HG03280 (cell line): ENCODE data around the gene PPIL4.

ENCODE experiments used
- ATAC-seq: cut with Tn5 transposase; IDR thresholded peaks from one replicate; pipeline ENCODE4 v1.9.1; 2021; ENCODE audit warnings: mild to moderate bottlenecking, moderate library complexity; ENCODE audit not compliant: unreplicated experiment

The PPIL4 gene

DNA sequence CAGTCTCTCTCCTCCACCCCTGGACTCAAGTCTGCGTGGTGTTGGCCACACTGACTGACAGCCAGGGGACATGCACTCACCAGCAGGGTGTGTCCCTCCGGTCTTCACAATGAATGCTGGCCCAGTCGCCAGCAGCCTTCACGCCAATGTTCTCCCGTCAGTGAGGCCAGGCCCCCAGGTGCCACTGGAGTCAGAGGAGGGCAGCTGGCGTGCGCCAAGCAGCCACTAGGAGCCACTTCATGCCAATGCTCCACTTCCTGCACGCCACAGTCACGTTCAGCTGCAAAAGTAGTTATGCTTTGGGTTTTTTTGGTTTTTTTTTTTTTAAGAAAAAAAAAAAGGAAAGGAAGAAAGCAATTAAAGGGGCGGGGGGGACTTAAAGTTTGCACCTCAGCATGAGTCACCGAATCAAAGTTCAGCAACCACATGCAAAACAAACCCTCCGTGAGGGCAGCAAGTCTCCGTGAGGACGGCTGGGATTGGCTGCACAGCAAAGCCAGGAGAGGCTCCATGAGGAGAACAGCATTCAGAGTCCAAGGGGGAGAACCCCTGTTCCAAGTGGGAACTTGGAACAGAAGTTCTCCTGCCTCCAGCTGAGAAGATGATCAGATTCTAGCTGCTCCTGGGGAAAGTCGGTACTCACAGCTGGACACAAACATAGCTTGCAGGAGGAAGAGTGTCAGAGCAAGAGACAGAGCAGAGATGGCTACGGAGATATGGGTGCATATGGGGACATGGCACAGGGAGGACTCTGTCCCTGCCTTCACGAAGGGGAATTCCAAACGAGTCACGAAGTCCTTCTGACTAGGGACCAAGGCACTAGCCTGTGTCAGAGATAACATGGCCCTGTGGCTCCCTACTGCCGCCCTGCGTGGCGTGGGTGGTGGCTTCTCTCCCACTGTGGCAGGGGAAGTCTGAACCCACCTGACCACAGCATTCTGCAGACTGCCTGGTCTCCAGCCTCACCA lies 60.8 kb downstream of the PPIL4 start, which contains the start of gene ZC3H12D:
ZC3H12D (minus strand) TSS at position 282 of the 968 bp plus-strand sequence. CDS start 10,471 bp downstream, outside the sequence.
- peak; percentile 43 for ATAC-seq

DNA sequence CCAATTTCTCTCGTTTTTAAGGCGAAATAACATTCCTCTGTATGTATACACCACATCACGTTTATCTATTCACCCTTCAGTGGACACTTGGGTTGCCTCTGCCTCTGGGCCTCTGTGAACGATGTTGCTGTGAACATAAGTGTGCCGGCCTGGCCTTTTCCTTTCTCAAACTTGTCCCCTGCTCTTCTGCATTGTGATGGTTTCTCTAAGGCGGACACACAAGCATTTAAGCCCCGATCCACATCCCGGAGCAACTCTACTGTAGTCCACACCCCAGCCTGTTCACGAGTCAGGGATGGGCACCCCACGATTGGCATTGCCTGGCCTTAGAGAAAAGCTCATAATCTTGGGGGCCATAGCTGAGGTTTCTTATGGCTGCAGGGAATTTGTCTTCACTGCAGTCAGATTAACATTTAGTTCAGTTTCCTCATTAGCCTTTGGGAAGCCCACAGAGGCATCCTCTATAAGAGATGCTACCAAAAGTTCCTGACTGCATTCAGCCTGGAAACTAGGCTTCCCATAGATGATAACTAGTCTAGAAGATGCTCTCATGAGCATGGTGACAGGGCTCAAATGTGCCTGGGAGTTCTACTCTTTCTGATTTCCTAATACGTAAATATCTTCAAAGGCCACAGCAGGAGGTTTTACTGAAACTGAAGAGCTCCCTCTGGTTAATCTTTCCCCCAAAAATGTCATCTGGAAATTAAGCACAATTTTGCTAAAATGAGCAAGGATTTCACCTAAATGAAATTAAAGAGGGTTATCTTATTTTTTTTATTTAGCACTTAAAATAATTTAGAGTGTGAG lies 61.8 kb downstream of the PPIL4 start:
- ATAC-seq, result no peak

GRCh38 chr6:149483334-149483725 lies 62.5 kb downstream of the PPIL4 start:
- no peak for ATAC-seq

DNA sequence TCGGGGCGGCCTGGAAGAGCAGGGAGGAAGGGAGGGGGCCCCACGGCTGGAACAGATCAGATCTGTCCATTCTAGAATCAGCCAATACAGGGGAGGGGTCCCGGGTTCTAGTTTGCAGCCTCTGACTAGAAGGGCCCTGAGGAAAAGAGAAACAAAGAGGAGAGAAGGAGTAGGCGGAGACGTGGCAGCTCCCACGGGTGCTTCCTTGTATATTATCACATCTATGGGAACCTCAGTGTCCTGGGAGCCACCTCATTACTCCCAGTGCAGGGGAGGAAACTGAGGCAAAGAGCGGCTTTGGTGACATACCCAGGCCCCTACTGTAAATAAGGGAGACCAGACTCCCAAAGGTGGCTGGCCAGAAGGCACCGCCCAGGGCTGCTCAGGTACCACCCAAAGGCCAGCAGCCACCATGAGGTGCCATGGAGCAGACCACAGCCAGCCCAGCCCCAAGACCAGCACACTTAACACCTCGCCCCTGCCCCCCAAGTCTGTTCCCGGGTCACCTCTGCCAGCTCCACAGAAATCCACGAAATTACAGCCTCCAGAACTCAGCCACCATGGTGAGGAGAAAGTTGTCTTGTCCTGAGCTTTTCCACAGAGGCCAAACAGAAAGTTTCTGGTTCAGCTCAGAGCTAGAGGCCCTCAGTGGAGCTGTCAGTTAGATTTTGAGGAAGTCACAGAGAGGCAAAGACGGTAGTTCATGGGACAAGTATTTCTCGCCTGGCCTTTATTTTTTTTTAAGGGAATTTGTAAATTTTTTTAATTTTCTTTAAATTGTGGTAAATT lies 63.1 kb downstream of the PPIL4 start:
- ATAC-seq, result no peak

DNA sequence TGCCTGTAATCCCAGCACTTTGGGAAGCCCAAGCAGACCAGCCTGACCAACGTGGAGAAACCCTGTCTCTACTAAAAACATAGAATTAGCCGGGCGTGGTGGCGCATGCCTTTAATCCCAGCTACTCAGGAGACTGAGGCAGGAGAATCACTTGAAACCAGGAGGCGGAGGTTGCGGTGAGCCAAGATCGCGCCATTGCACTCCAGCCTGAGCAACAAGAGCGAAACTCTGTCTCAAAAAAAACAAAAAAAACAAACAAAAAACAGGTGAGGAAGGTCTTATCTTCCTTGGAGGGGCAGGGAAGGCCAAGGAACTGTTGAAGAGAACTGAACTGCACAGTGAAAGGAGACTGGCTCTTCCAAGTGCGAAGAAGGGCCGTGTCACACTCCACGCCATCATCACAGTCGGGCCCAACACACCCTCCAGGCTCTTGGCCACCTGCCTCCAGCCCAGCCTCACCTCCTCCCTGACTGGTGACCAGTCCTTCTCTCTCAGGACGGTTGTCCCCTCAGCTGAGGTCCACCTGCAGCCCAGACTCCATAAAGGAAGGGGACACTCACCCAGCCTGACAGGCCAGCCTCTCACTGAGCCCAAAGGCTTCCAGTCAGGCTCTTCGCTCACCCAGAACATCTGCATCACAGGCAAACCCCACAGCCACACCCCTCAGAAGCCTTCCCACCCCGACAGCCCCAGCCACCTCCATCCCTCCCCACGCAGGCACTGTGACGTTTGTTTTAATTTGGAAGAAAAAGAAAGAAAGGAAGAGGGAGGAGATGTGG lies 65.2 kb downstream of the PPIL4 start:
- no peak for ATAC-seq

DNA sequence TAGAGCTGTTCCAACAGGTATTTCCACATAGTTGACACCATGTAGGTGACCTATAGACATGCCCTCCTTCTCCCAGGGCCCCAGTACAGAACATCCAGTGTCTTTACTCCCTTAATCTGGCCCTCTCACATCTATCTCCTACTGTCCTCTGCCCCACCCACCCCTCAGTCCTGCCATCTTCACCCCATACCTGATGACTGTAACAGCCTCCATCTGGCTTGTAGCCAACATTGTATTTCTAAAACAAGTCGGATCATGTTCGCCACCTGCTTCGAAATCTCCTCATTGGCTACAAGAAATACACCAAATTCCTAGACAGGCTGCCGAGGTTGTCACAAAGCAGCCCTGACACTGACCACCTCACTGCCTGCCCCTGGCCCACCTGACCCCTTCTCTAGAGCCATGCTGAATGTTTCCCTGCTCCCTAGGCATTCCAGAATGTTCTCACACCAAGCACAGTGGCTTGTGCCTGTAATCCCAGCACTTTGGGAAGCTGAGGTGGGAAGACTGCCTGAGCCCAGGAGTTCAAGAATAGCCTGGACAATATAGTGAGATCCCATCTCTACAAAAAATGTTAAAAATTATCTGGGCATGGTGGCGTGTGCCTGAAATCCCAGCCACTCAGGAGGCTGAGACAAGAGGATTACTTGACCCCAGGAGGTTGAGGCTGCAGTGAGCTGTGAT lies 67.1 kb downstream of the PPIL4 start:
- no peak for ATAC-seq

GRCh38 chr6:149477544-149477943 lies 68.3 kb downstream of the PPIL4 start:
- no peak for ATAC-seq

DNA sequence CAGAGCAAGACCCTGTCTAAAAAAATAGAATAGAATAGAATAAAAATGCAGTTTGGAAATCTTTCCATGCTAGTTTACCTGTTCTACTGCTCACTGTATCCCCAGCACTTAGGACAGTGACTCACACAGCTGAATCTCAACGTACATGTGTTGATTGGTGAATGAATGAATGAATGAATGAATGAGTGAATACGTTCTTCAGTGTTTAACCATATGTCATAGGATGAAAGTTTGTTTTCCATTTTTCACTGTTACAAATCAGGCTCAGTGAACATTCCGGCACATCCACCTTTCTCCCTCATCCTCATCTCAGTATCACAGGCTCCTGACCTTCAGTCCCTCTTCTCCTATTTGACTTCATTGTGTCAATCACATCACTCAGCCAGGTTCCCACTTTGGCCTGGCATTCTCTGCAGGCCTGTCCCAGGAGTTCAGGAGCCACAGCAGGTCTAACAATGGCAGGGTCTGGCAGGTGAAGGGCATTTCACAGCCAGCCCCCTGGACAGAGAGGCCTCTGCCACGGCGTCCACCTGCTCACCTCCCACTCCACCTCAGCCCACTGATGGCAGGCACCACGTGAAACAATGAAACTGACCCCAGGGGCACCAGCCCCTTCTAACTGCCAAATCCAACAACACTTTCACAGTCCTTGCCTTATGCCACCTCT lies 68.9 kb downstream of the PPIL4 start:
- ATAC-seq, result no peak

- no peak for ATAC-seq
Measured at GRCh38 chr6:149474108-149474935, 71.5 kb downstream of the PPIL4 start.

- ATAC-seq, result no peak
Measured at GRCh38 chr6:149473080-149474052, 72.5 kb downstream of the PPIL4 start.

DNA sequence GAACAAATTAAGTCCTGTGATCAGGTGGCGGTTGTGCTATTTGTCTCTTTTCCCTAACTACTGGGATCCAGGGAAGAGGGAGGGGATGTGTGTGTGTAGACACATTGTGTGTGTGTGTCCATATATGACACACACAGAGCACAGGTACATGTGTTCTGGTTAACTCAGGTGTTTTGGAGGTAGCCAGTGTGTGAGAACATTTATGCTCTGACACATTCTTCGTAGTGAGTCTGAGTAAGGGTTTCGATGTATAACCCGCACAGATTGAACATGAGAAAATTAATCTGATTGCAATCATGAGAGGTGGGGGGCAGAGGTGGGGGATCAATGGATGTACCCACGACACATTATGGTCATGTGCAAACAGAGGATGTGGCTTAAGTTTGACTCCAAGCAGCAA lies 73.6 kb downstream of the PPIL4 start:
- no peak for ATAC-seq

DNA sequence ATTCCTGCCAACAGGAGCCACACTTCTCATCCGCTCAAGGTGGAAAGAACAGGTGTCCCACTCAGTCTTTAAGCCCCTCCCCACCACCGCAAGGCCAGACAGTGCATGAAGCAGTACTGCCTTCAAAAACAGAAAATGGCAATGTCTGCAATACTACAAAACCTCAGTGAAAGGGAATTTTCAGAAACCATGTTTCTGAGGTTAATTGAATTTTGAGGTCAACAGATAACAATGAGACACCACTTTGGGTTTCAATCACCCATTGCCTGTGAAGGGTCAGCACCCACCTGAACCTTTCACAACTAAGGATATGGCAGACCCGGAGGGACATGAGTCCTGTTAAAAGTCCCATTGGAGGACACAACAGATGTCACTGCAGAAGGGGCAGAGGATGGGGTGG lies 74.0 kb downstream of the PPIL4 start:
- peak; percentile 29 for ATAC-seq

GRCh38 chr6:149470948-149471347 lies 74.9 kb downstream of the PPIL4 start:
- no peak for ATAC-seq

- no peak for ATAC-seq
Measured at GRCh38 chr6:149468179-149468578, 77.7 kb downstream of the PPIL4 start.

DNA sequence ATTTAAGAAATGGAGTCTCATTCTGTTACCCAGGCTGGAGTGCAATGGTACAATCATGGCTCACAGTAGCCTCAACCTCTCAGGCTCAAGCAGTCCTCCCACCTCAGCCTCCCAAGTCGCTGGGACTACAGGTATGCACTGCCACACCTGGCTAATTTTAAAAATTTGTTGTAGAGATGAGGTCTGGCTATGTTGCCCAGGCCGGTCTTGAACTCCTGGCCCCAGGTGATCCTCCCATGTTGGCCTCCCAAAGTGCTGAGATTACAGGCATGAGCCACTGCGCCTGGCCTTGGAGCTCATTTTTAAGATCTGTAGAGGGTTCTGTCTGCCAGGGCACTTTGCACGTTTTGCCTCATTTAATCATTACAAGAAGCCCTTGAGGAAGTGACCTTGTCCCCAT lies 78.6 kb downstream of the PPIL4 start:
- no peak for ATAC-seq

DNA sequence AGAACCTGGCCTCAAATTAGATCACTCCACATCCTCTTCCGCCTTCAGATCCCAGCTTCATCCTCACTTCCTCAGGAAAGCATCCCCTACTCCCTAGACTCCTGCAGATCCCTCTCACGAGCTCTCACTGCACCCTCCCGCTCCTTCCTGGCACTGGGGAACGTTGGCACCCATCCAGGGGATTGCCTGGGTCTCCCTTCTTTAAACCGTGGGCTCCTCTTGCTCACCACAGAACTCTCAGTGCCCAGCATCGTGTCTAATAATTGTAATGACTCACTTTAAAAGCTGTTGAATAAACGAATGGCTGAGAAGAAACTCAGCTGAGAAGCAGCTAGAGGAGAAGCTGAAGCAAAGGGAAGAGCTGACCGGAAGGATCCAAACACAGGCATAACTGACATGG lies 81.4 kb downstream of the PPIL4 start:
- ATAC-seq, result no peak

DNA sequence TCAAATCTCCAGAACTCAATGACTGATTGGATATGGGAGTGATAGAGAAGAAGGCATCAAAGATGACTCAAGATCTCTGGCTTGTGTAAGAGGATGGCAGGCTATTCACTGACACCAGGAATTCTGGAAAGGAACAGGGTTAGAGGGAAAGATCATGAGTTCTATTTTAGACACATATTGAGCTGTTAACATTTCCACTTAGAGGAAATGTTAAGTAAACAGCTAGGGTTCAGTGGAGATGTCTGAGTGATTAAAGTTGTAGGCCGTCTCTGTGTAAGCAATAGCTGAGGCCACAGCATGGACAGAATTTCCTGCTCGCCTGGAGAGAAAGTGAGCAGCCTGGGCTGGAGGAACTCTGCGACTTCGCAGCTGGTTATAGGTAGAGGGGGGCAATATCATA lies 82.1 kb downstream of the PPIL4 start:
- ATAC-seq, result no peak
